Suprapubic skin (tissue), 4 donors: ENCODE results near the gene CADPS. TPM values are rescaled to one million over a fixed set of nuclear protein-coding genes. Genes with fewer than 3 reads are reported as not detected.

ENCODE experiments used
- DNase-seq, 2 donors: peaks; one replicate each; pipeline ENCODE4 v3.0.0-alpha.2; 2019; ENCODE audit warnings: low spot score in 2 of 2
- H3K27ac ChIP-seq: fragments of 200-600 bp; sonication (generic); one replicate; pipeline ENCODE4 v1.5.1; 2019
- H3K27me3 ChIP-seq: fragments of 200-600 bp; sonication (generic); one replicate; pipeline ENCODE4 v1.5.1; 2019
- H3K36me3 ChIP-seq: fragments of 200-600 bp; sonication (generic); one replicate; pipeline ENCODE4 v1.5.1; 2019
- H3K4me1 ChIP-seq: fragments of 200-600 bp; sonication (generic); one replicate; pipeline ENCODE4 v1.5.1; 2019
- H3K4me3 ChIP-seq: fragments of 200-600 bp; sonication (generic); one replicate; pipeline ENCODE4 v1.5.1; 2019; ENCODE audit warnings: mild to moderate bottlenecking
- H3K9me3 ChIP-seq: fragments of 200-600 bp; sonication (generic); one replicate; pipeline ENCODE4 v1.5.1; 2019
- EP300 ChIP-seq: sonication (generic); formaldehyde crosslinking; IDR thresholded peaks from one replicate; pipeline ENCODE4 v1.6.1; 2017; ENCODE audit warnings: antibody characterized with exemption
- POLR2A ChIP-seq, 2 donors: fragments of 450-650 bp; IDR thresholded peaks; one replicate each; pipeline ENCODE4 v1.6.1; 2017; ENCODE audit warnings: antibody characterized with exemption in 2 of 2, mild to moderate bottlenecking in 2 of 2, moderate library complexity in 2 of 2
- POLR2AphosphoS5 ChIP-seq, 3 donors: sonication (generic); formaldehyde crosslinking; IDR thresholded peaks; one replicate each; pipeline ENCODE4 v1.6.1; 2017; ENCODE audit warnings: antibody characterized with exemption in 3 of 3
- WGBS: methylation state at CpG from one replicate; pipeline ENCODE4 v1.1.5; 2018; 5-methylcytosine and 5-hydroxymethylcytosine counted together
- total RNA-seq, 4 donors: library from RNA; depleted of rRNA; stranded (reverse); fragments of >200 nt; gene quantifications; one replicate each; pipeline ENCODE4 v1.1.0, GENCODE V29; 2016
- TF ChIP-seq, protein P1 (sequence below), 2 donors: fragments of 200-600 bp in 1 of 2; fragments of 450-650 bp in 1 of 2; sonication (generic) in 1 of 2; IDR thresholded peaks; one replicate each; pipeline ENCODE4 v1.5.1; 2016 to 2019; ENCODE audit warnings: antibody characterized with exemption in 2 of 2, mild to moderate bottlenecking in 1 of 2, moderate library complexity in 1 of 2

CADPS gene
- total RNA-seq, result 1 to 10 TPM in 3 of 4 donors, under 1 TPM in 1; 0.57 to 3.8 (median 3.0) TPM

- peak in 1 of 2 donors; percentile 78 for DNase-seq
- peak within 1 kb of the TSS; percentile 64 for H3K4me3 ChIP-seq
- H3K27ac ChIP-seq, result peak within 1 kb of the TSS; percentile 75
- TF ChIP-seq POLR2A (IDR thresholded peaks at IDR 0.05) (no peak), POLR2AphosphoS5 (IDR thresholded peaks at IDR 0.05) (no peak), EP300 (no peak)
- TF ChIP-seq, protein P1, sequence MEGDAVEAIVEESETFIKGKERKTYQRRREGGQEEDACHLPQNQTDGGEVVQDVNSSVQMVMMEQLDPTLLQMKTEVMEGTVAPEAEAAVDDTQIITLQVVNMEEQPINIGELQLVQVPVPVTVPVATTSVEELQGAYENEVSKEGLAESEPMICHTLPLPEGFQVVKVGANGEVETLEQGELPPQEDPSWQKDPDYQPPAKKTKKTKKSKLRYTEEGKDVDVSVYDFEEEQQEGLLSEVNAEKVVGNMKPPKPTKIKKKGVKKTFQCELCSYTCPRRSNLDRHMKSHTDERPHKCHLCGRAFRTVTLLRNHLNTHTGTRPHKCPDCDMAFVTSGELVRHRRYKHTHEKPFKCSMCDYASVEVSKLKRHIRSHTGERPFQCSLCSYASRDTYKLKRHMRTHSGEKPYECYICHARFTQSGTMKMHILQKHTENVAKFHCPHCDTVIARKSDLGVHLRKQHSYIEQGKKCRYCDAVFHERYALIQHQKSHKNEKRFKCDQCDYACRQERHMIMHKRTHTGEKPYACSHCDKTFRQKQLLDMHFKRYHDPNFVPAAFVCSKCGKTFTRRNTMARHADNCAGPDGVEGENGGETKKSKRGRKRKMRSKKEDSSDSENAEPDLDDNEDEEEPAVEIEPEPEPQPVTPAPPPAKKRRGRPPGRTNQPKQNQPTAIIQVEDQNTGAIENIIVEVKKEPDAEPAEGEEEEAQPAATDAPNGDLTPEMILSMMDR (IDR thresholded peaks at IDR 0.05), result no peak
- no peaks in the 10 kb centered on the region for H3K9me3 ChIP-seq
- H3K4me1 ChIP-seq, result peaks cover 13% of the 10 kb centered on the region
- 1% methylated on average over 34 of the region's 85 CpGs for WGBS
- H3K27me3 ChIP-seq, result peaks cover 33% of the 10 kb centered on the region
- no peaks in the 10 kb centered on the region for H3K36me3 ChIP-seq
Observed at GRCh38 chr3:62874711-62875557, at the start of gene CADPS. Gene CADPS, minus strand, starts transcription at chr3:62875416. Its CDS starts 387 bp downstream, at chr3:62875029.

GRCh38 chr3:62923066-62923465 is 47.9 kb upstream of the CADPS start:
- H3K27ac ChIP-seq, result no peak overlapping the region
- no peaks in the 10 kb centered on the region for H3K9me3 ChIP-seq
- no peak for TF ChIP-seq EP300
- TF ChIP-seq, protein P1 (IDR thresholded peaks at IDR 0.05), result no peak
- no peak for TF ChIP-seq POLR2AphosphoS5 (IDR thresholded peaks at IDR 0.05)
- TF ChIP-seq POLR2A (IDR thresholded peaks at IDR 0.05), result no peak
- H3K36me3 ChIP-seq, result no peaks in the 10 kb centered on the region
- no peaks in the 10 kb centered on the region for H3K27me3 ChIP-seq
- DNase-seq, result no peak
- no peaks in the 10 kb centered on the region for H3K4me1 ChIP-seq
- no peak overlapping the region for H3K4me3 ChIP-seq
- WGBS, result 33% methylated on average over 2 of the region's 2 CpGs

GRCh38 chr3:62922326-62922725 is 47.1 kb upstream of the CADPS start:
- WGBS, result 52% methylated on average over 2 of the region's 2 CpGs
- Histone ChIP-seq H3K4me3 (no peak overlapping the region), H3K36me3 (no peaks in the 10 kb centered on the region), H3K27ac (no peak overlapping the region), H3K4me1 (no peaks in the 10 kb centered on the region), H3K27me3 (no peaks in the 10 kb centered on the region), H3K9me3 (no peaks in the 10 kb centered on the region)
- DNase-seq, result no peak
- TF ChIP-seq POLR2AphosphoS5 (IDR thresholded peaks at IDR 0.05) (no peak), EP300 (no peak), POLR2A (IDR thresholded peaks at IDR 0.05) (no peak)
- TF ChIP-seq, protein P1 (IDR thresholded peaks at IDR 0.05), result no peak

DNA sequence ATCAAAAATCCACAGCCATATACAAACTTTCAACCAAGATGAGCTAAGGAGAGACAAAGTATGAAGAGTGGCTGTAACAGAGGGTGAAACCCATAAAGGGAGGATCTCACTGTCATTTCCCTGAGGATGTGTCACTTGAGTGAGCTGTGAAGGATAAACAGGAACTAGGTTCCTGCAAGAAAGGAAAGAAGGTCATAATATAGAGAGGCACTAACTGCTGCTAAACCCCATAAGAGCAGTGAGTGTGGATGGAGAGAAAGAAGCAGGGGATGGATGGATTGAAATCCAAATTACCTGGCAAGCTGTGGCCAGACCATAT is 45.2 kb upstream of the CADPS start:
- TF ChIP-seq EP300 (no peak), POLR2A (IDR thresholded peaks at IDR 0.05) (no peak), POLR2AphosphoS5 (IDR thresholded peaks at IDR 0.05) (no peak)
- TF ChIP-seq, protein P1 (IDR thresholded peaks at IDR 0.05), result no peak
- Histone ChIP-seq H3K4me3 (no peak overlapping the region), H3K9me3 (no peaks in the 10 kb centered on the region), H3K4me1 (no peaks in the 10 kb centered on the region), H3K27ac (no peak overlapping the region), H3K27me3 (no peaks in the 10 kb centered on the region), H3K36me3 (no peaks in the 10 kb centered on the region)
- no peak for DNase-seq

DNA sequence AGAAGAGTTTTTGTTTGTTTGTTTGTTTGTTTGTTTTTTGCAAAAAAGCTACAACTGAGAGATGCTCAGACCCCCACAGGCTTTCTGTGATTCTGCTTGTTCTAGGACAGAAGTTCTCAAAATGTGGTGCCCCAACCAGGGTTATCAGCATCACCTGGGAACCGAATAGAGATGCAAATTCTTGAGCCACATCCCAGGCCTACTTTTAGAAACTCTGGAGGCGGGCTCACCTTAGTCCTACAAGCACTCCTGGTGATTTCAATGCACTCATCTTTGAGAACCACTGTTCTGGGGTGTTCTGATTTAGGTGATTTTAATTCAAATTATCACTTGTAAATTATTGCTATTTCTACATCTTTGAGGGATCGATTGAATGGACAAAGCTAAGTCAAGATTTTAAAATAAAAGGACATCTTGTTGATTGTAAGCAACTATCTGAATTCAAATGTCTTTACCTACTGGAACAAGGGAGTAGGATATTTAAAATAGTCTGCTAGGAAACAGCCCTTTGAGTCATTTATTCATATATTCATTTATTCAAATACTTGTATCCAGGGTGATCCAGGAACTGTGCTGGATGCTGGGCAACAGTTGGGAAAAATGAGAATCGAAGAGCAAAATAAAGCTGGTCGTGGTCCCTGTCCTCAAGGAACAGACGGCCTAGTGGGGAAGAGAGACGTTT is 44.7 kb upstream of the CADPS start:
- WGBS, result 78% methylated on average over 7 of the region's 7 CpGs
- H3K36me3 ChIP-seq, result no peaks in the 10 kb centered on the region
- H3K4me3 ChIP-seq, result no peak overlapping the region
- TF ChIP-seq POLR2A (IDR thresholded peaks at IDR 0.05) (no peak), POLR2AphosphoS5 (IDR thresholded peaks at IDR 0.05) (no peak), EP300 (no peak)
- TF ChIP-seq, protein P1 (IDR thresholded peaks at IDR 0.05), result no peak
- H3K9me3 ChIP-seq, result no peaks in the 10 kb centered on the region
- DNase-seq, result no peak
- H3K27ac ChIP-seq, result no peak overlapping the region
- H3K4me1 ChIP-seq, result no peaks in the 10 kb centered on the region
- H3K27me3 ChIP-seq, result no peaks in the 10 kb centered on the region
